Mesothelial cell of epicardium (in vitro differentiated cells): ENCODE measurements around the gene PAM. TPM values are rescaled to one million over a fixed set of nuclear protein-coding genes. Genes with fewer than 3 reads are reported as not detected.

ENCODE experiments used
- DNase-seq, 2 experiments: peaks; one replicate each; pipeline ENCODE4 v3.0.0; 2021; ENCODE audit warnings: low spot score in 2 of 2; ENCODE audit not compliant: unreplicated experiment in 2 of 2
- H3K27ac Mint-ChIP-seq: 2 replicates; pipeline ENCODE4 v1.8.0; 2021; ENCODE audit warnings: mixed read lengths
- H3K27me3 Mint-ChIP-seq: 2 replicates; pipeline ENCODE4 v1.8.0; 2021; ENCODE audit warnings: low read depth, mixed read lengths
- H3K36me3 Mint-ChIP-seq: 2 replicates; pipeline ENCODE4 v1.8.0; 2021; ENCODE audit warnings: mixed read lengths
- H3K4me1 Mint-ChIP-seq: 2 replicates; pipeline ENCODE4 v1.8.0; 2021; ENCODE audit warnings: mixed read lengths
- H3K4me3 Mint-ChIP-seq: 2 replicates; pipeline ENCODE4 v1.8.0; 2021; ENCODE audit warnings: mild to moderate bottlenecking, moderate library complexity, mixed read lengths
- H3K9me3 Mint-ChIP-seq: 2 replicates; pipeline ENCODE4 v1.8.0; 2021; ENCODE audit warnings: mixed read lengths
- total RNA-seq: library from RNA; stranded (reverse); gene quantifications from 3 replicates; pipeline ENCODE4 v1.2.1, GENCODE V29; 2021
- TF ChIP-seq, protein P1 (sequence below): fragments of 200-600 bp; sonication (generic); IDR thresholded peaks from one replicate; pipeline ENCODE4 v1.5.0; 2021; ENCODE audit warnings: antibody characterized with exemption; ENCODE audit not compliant: unreplicated experiment

PAM gene
- total RNA-seq, 1 donor from 2014 or later, result 94.3 TPM

DNA sequence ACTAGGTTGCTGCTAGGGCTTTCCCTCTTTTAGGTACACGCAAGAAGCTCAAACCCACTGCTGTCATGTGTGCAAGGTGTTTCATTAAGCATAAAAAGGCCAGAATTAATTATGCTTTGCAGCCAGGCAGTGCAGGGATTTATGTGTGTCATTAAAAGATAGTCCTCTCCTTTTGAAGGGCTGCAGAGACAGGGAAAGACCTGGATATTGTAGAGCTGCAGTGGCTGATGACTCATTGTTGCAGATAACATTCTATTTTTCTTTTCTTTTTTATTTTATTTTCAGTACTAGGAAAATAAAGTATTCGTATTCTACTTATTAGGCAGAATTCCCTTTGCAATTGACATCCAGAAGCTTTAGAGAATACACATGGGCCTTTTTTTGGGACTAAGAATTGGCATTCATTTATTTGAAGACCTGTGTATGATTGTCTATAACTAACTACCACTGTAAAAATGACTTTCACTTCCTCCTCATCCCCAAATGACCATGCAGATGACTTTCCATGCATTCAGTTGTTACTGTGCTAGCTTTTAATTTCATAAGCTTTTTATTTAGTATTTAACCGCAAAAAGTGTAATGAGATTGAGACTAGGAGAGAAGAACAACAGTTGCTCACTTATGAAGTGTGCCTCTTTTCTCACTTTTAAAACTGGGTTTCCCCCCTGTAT is 113.0 kb downstream of the PAM start:
- peaks cover 13% of the 10 kb centered on the region for H3K4me1 Mint-ChIP-seq
- DNase-seq, result no peak
- peaks cover 10% of the 10 kb centered on the region for H3K36me3 Mint-ChIP-seq
- TF ChIP-seq, protein P1, sequence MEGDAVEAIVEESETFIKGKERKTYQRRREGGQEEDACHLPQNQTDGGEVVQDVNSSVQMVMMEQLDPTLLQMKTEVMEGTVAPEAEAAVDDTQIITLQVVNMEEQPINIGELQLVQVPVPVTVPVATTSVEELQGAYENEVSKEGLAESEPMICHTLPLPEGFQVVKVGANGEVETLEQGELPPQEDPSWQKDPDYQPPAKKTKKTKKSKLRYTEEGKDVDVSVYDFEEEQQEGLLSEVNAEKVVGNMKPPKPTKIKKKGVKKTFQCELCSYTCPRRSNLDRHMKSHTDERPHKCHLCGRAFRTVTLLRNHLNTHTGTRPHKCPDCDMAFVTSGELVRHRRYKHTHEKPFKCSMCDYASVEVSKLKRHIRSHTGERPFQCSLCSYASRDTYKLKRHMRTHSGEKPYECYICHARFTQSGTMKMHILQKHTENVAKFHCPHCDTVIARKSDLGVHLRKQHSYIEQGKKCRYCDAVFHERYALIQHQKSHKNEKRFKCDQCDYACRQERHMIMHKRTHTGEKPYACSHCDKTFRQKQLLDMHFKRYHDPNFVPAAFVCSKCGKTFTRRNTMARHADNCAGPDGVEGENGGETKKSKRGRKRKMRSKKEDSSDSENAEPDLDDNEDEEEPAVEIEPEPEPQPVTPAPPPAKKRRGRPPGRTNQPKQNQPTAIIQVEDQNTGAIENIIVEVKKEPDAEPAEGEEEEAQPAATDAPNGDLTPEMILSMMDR, result no peak
- H3K27me3 Mint-ChIP-seq, result no peaks in the 10 kb centered on the region
- H3K4me3 Mint-ChIP-seq, result no peak overlapping the region
- H3K9me3 Mint-ChIP-seq, result no peaks in the 10 kb centered on the region
- no peak overlapping the region for H3K27ac Mint-ChIP-seq

DNA sequence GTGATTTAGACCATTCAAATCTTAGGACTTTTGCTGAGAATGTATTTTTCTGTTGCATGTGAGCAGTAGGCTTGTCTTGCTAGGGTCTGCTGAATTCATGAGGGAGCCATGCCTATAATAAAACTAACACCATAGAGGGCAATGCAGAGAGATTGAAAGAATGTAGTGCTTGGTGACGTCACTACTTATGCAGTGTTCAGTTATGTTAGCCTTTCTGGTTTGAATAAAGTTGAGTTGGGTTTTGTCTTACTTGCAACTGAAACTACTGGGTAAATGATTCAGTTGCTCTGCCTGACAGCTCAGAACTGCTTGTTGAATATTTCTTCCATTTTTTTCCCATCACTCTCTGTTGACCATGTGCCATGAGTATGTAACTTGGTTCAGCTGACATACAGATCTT is 114.1 kb downstream of the PAM start:
- TF ChIP-seq, protein P1, result no peak
- DNase-seq, result no peak
- Mint-ChIP-seq H3K4me3 (no peak overlapping the region), H3K4me1 (peaks cover 13% of the 10 kb centered on the region), H3K27me3 (no peaks in the 10 kb centered on the region), H3K36me3 (peaks cover 10% of the 10 kb centered on the region), H3K27ac (no peak overlapping the region), H3K9me3 (no peaks in the 10 kb centered on the region)

DNA sequence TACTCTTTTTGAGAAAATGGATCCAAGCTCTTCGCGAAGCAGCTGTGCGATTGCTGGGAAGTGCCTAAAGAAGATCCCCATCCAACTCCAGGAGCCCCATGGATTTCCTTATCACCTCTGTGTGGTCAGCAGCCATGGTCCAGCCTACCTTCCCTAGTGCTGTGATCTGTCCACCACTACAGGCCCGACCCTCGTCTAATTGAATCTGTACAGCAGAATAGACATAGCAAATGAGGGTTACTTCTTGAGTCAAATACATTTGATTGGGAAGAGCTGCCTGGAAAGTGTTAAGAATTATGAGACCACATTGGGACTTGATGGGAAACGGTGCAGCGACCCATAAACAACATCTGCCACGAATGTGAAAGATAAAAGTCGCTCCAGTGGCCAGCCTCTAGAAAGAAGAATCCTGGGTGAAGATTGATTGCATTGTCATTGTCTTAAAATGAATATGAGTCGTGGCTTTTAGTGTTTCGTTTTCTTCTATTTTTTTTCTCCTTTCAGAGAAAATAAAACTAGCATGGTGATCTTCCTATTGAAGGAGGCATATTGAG is 118.4 kb downstream of the PAM start:
- Mint-ChIP-seq H3K27me3 (no peaks in the 10 kb centered on the region), H3K36me3 (peaks cover 10% of the 10 kb centered on the region), H3K9me3 (no peaks in the 10 kb centered on the region), H3K4me1 (no peaks in the 10 kb centered on the region), H3K4me3 (no peak overlapping the region), H3K27ac (no peak overlapping the region)
- DNase-seq, result no peak
- TF ChIP-seq, protein P1, result no peak

DNA sequence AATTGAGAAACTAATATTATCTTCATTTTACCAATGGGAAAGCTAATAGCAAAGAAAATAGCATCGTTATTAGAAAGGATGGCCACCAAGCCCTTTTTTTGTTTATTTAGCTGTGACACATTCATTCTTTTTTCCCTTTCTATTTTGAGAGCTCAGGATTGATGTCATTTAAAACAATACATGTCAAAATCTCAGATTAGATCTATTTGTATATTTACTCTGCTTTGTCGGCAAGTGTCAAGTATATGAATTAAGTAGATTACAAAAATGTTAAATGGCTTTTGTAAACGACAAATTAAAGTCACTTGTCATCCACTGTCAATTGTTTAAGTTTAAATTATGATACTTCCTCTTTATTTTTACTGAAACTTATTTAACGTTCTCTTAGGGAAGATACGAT is 118.9 kb downstream of the PAM start:
- no peaks in the 10 kb centered on the region for H3K9me3 Mint-ChIP-seq
- H3K4me1 Mint-ChIP-seq, result no peaks in the 10 kb centered on the region
- TF ChIP-seq, protein P1, result no peak
- no peak overlapping the region for H3K4me3 Mint-ChIP-seq
- H3K27ac Mint-ChIP-seq, result no peak overlapping the region
- DNase-seq, result no peak
- H3K36me3 Mint-ChIP-seq, result peaks cover 8% of the 10 kb centered on the region
- no peaks in the 10 kb centered on the region for H3K27me3 Mint-ChIP-seq

DNA sequence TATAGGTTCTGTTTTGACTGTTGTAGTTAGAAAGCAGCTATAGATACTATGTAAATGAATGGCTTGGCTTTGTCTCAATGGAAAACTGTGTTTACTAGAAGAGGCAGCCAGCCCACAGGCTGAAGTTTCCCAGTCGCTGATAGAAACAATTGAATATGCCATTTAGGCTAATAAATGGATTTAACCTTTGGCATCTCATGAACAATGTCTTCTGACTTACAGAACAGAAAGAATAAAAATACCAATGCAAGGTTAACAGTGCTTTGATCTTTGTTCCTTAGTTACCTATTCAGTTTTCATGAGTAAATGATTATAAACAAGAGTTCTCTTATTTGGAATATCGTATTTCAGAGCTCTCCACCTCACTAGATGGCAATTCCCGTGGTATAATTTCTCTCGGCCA is 120.6 kb downstream of the PAM start:
- H3K27me3 Mint-ChIP-seq, result no peaks in the 10 kb centered on the region
- no peaks in the 10 kb centered on the region for H3K4me1 Mint-ChIP-seq
- no peak overlapping the region for H3K4me3 Mint-ChIP-seq
- TF ChIP-seq, protein P1, result no peak
- no peak for DNase-seq
- H3K9me3 Mint-ChIP-seq, result no peaks in the 10 kb centered on the region
- peaks cover 2% of the 10 kb centered on the region for H3K36me3 Mint-ChIP-seq
- no peak overlapping the region for H3K27ac Mint-ChIP-seq
